ENCODE measurements around the gene FCN2. TPM values are rescaled to one million over a fixed set of nuclear protein-coding genes. Genes with fewer than 3 reads are reported as not detected.

Gene FCN2
- not detected in 2 replicates for total RNA-seq

GRCh38 chr9:134880484-134881312, at the start of gene FCN2:
TSS of gene FCN2 (plus strand) at chr9:134880810. CDS start at chr9:134880822, 12 bp downstream.

GRCh38 chr9:134917431-134918373, 37.1 kb downstream of the FCN2 start, which contains the start of gene FCN1:
TSS of gene FCN1 (minus strand) at chr9:134917912. CDS start at chr9:134917871, 41 bp downstream.

Other genes with a start within 250 kb of the FCN2 start
- gene COL5A1, start 239.0 kb upstream of the FCN2 start, total RNA-seq: 16.2 and 21.2 TPM in 2 replicates
- not detected in 2 replicates for gene FCN1, start 37.1 kb downstream of the FCN2 start, total RNA-seq
- not detected in 2 replicates for gene OLFM1, start 206.9 kb downstream of the FCN2 start, total RNA-seq